ENCODE results near the gene RFFL.

RFFL gene

DNA sequence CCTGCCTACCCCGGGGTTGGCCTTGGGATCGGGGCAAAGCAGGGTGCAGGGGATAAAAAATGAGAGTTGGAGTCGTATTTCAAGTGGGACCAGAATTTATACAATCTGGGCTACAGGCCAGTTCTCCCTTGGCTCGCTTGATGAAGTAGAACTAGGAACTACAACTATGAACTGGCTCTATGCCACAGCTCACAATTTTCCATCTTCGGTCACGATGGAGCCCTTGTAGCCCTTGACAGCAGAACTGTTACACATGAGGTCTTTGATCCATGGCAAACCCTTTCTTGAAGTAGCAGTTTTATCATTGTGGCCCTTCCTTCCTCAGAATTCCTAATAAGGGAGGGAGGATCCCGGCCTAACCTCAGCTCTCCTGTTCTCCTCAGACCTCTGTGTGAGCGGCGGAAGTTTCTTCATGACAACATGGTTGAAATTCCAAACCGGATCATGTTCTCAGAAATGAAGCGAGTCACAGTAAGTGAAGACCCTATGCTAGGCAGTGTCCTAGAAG, 66.1 kb downstream of the RFFL start:
- ChIA-PET CTCF (interaction anchor here (0.6 to 8.4 kb wide), 10 partner anchors 15 to 537 kb away, joined by 3 to 79 read pairs (median 3); partner anchors contain the start of genes FNDC8 and RAD51D), POLR2A (interaction anchor here (1.0 kb wide), 1 partner anchor 121 kb away, joined by 3 read pairs; no protein-coding TSS in a partner anchor)
- Histone ChIP-seq H3K9me3 (ENCODE audit: control insufficient read depth, insufficient read depth, low read depth, low read length) (no peaks in the 10 kb centered on the region), H3K36me3 (ENCODE audit: control insufficient read depth in 2 of 2, insufficient read depth in 1 of 2, low read length in 2 of 2) (peaks cover 31 to 96% of the 10 kb centered on the region in 2 experiments), H3K4me3 (ENCODE audit: low read depth, low read length) (no peak overlapping the region), H3K27ac (ENCODE audit: extremely low read depth, low read depth, low read length) (no peak overlapping the region), H3K4me1 (ENCODE audit: control insufficient read depth, insufficient read depth, low read length) (no peaks in the 10 kb centered on the region)
- TF ChIP-seq ZBTB6 (tag by site-specific recombination; IDR thresholded peaks at IDR 0.05), result 0 out of 2 replicates have a peak, but pooled peaks have one; percentile 10
- no peak for TF ChIP-seq ZIC2 (tag by site-specific recombination; IDR thresholded peaks at IDR 0.05)

- TF ChIP-seq EGR2 (tag by site-specific recombination; IDR thresholded peaks at IDR 0.05; ENCODE audit: low read depth) (no peak), REPIN1 (tag by site-specific recombination; IDR thresholded peaks at IDR 0.05; ENCODE audit: low read depth) (no peak), ZNF138 (tag by site-specific recombination; IDR thresholded peaks at IDR 0.05; ENCODE audit: borderline replicate concordance) (no peak), ZNF600 (tag by site-specific recombination; IDR thresholded peaks at IDR 0.05) (no peak), ZNF776 (tag by site-specific recombination; IDR thresholded peaks at IDR 0.05; ENCODE audit: borderline replicate concordance) (no peak), ZNF169 (tag by site-specific recombination; IDR thresholded peaks at IDR 0.05) (no peak), ZNF560 (tag by site-specific recombination; IDR thresholded peaks at IDR 0.05; ENCODE audit: borderline replicate concordance) (no peak), ZNF112 (tag by site-specific recombination; IDR thresholded peaks at IDR 0.05) (no peak), SP2 (tag by site-specific recombination; IDR thresholded peaks at IDR 0.05) (no peak)
- TF ChIP-seq, protein P1, sequence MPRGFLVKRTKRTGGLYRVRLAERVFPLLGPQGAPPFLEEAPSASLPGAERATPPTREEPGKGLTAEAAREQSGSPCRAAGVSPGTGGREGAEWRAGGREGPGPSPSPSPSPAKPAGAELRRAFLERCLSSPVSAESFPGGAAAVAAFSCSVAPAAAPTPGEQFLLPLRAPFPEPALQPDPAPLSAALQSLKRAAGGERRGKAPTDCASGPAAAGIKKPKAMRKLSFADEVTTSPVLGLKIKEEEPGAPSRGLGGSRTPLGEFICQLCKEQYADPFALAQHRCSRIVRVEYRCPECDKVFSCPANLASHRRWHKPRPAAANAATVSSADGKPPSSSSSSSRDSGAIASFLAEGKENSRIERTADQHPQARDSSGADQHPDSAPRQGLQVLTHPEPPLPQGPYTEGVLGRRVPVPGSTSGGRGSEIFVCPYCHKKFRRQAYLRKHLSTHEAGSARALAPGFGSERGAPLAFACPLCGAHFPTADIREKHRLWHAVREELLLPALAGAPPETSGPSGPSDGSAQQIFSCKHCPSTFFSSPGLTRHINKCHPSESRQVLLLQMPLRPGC (tag by site-specific recombination; IDR thresholded peaks at IDR 0.05), result no peak
- Histone ChIP-seq H3K36me3 (ENCODE audit: control insufficient read depth in 2 of 2, insufficient read depth in 1 of 2, low read length in 2 of 2) (peaks cover 32 to 96% of the 10 kb centered on the region in 2 experiments), H3K27ac (ENCODE audit: extremely low read depth, low read depth, low read length) (no peak overlapping the region), H3K4me1 (ENCODE audit: control insufficient read depth, insufficient read depth, low read length) (no peaks in the 10 kb centered on the region), H3K4me3 (ENCODE audit: low read depth, low read length) (no peak overlapping the region), H3K9me3 (ENCODE audit: control insufficient read depth, insufficient read depth, low read depth, low read length) (no peaks in the 10 kb centered on the region)
- POLR2A ChIA-PET, result interaction anchor here (1.0 kb wide), 1 partner anchor 122 kb away, joined by 3 read pairs; no protein-coding TSS in a partner anchor
- CTCF ChIA-PET, result interaction anchor here (0.6 to 8.4 kb wide), 8 partner anchors 15 to 588 kb away, joined by 3 to 79 read pairs (median 3); partner anchors contain the start of genes FNDC8 and RAD51D
Measured at GRCh38 chr17:34996422-34997285, 66.9 kb downstream of the RFFL start.

GRCh38 chr17:34993031-34993430, 70.5 kb downstream of the RFFL start:
- CTCF ChIA-PET, result interaction anchor here (1.5 to 8.4 kb wide), 2 partner anchors 29 to 128 kb away, joined by 3 to 79 read pairs; partner anchors contain the start of genes FNDC8 and RAD51D

More at GRCh38 chr17:34993031-34993430, 70.5 kb downstream of the RFFL start:
- POLR2A ChIA-PET, result no interaction called here
- Histone ChIP-seq H3K36me3 (ENCODE audit: control insufficient read depth in 2 of 2, insufficient read depth in 1 of 2, low read length in 2 of 2) (peaks cover 55 to 98% of the 10 kb centered on the region in 2 experiments), H3K27ac (ENCODE audit: extremely low read depth, low read depth, low read length) (no peak overlapping the region), H3K9me3 (ENCODE audit: control insufficient read depth, insufficient read depth, low read depth, low read length) (no peaks in the 10 kb centered on the region), H3K4me3 (ENCODE audit: low read depth, low read length) (no peak overlapping the region), H3K4me1 (ENCODE audit: control insufficient read depth, insufficient read depth, low read length) (no peaks in the 10 kb centered on the region)
- TF ChIP-seq ZNF785 (tag by site-specific recombination; IDR thresholded peaks at IDR 0.05), result no peak
- TF ChIP-seq, protein P2, sequence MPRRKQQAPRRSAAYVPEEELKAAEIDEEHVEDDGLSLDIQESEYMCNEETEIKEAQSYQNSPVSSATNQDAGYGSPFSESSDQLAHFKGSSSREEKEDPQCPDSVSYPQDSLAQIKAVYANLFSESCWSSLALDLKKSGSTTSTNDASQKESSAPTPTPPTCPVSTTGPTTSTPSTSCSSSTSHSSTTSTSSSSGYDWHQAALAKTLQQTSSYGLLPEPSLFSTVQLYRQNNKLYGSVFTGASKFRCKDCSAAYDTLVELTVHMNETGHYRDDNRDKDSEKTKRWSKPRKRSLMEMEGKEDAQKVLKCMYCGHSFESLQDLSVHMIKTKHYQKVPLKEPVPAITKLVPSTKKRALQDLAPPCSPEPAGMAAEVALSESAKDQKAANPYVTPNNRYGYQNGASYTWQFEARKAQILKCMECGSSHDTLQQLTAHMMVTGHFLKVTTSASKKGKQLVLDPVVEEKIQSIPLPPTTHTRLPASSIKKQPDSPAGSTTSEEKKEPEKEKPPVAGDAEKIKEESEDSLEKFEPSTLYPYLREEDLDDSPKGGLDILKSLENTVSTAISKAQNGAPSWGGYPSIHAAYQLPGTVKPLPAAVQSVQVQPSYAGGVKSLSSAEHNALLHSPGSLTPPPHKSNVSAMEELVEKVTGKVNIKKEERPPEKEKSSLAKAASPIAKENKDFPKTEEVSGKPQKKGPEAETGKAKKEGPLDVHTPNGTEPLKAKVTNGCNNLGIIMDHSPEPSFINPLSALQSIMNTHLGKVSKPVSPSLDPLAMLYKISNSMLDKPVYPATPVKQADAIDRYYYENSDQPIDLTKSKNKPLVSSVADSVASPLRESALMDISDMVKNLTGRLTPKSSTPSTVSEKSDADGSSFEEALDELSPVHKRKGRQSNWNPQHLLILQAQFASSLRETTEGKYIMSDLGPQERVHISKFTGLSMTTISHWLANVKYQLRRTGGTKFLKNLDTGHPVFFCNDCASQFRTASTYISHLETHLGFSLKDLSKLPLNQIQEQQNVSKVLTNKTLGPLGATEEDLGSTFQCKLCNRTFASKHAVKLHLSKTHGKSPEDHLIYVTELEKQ (tag by site-specific recombination; IDR thresholded peaks at IDR 0.05; ENCODE audit: borderline replicate concordance), result no peak
- TF ChIP-seq ZNF654 (tag by site-specific recombination; IDR thresholded peaks at IDR 0.05; ENCODE audit: low read depth), result no peak
- TF ChIP-seq GFI1B (tag by site-specific recombination; IDR thresholded peaks at IDR 0.05), result no peak
- no peak for TF ChIP-seq OSR2 (tag by site-specific recombination; IDR thresholded peaks at IDR 0.05)
- TF ChIP-seq PBX3 (CRISPR knock-in tag; IDR thresholded peaks at IDR 0.05), result no peak
- no peak for TF ChIP-seq ZNF837 (tag by site-specific recombination; IDR thresholded peaks at IDR 0.05)
- no peak for TF ChIP-seq HIC1 (tag by site-specific recombination; IDR thresholded peaks at IDR 0.05)
